GM23338 (cell line): Measurements from ENCODE around the gene TFB1M.
A peak's percentile ranks its signal among the peaks of the same experiment; 100 is the strongest.

Experiments
- CTCF ChIP-seq, 2 experiments: fragments of 200-600 bp in 1 of 2; sonication (generic) in 1 of 2; conservative IDR thresholded peaks; 2 replicates each; pipeline versions ENCODE4 v1.5.1 to v1.6.1; 2016 to 2017; ENCODE audit warnings: antibody characterized with exemption in 2 of 2, low read depth in 2 of 2, mild to moderate bottlenecking in 2 of 2, moderate library complexity in 1 of 2
- EZH2 ChIP-seq: fragments of 200-600 bp; sonication (generic); IDR thresholded peaks from one replicate; pipeline ENCODE4 v1.8.0; 2017; ENCODE audit warnings: antibody characterized with exemption, mild to moderate bottlenecking, low read depth; ENCODE audit not compliant: unreplicated experiment
- TF ChIP-seq, protein P1 (sequence below): IDR thresholded peaks from one replicate; pipeline ENCODE4 v1.6.1; 2018; ENCODE audit warnings: antibody characterized with exemption; ENCODE audit not compliant: unreplicated experiment

DNA sequence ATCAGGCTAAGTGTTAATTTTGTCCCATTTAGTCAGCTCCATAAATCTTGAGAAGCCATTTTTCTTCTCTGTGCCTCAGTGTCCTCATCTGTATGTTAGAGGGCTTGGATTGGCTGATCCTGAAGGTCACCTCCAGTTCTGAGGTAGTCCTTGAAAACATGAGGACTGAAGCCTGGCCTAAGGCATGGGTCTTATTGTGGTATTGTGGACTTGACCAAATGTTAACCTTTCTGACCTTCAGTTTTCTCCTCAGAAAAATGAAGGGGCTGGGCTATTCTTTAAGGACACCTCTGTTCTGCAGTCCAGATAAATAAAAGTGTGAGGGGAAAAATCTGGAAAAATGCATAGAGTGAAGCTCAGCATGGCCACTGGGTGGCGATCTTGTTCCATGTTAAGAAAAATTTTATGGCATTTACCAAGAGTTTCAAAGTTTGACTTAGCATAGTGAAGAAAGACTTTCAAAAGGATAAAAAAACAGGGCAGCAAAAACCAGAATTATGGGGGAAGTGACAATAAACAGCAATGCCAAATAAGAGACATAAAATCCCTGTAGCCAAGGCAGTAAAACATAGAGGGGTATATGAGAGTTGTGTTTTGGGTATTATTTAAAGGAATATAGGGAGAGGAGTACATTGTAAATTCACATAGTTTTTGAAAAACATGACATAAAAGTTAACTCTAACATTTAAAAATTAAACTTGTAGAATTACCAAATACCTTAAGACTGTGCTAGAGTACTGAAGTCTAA lies 13.2 kb upstream of the TFB1M start:
- TF ChIP-seq CTCF (conservative IDR thresholded peaks at IDR 0.05; ENCODE audit: low read depth in 2 of 2) (peak; percentile 82 to 90), EZH2 (no peak)
- TF ChIP-seq, protein P1, sequence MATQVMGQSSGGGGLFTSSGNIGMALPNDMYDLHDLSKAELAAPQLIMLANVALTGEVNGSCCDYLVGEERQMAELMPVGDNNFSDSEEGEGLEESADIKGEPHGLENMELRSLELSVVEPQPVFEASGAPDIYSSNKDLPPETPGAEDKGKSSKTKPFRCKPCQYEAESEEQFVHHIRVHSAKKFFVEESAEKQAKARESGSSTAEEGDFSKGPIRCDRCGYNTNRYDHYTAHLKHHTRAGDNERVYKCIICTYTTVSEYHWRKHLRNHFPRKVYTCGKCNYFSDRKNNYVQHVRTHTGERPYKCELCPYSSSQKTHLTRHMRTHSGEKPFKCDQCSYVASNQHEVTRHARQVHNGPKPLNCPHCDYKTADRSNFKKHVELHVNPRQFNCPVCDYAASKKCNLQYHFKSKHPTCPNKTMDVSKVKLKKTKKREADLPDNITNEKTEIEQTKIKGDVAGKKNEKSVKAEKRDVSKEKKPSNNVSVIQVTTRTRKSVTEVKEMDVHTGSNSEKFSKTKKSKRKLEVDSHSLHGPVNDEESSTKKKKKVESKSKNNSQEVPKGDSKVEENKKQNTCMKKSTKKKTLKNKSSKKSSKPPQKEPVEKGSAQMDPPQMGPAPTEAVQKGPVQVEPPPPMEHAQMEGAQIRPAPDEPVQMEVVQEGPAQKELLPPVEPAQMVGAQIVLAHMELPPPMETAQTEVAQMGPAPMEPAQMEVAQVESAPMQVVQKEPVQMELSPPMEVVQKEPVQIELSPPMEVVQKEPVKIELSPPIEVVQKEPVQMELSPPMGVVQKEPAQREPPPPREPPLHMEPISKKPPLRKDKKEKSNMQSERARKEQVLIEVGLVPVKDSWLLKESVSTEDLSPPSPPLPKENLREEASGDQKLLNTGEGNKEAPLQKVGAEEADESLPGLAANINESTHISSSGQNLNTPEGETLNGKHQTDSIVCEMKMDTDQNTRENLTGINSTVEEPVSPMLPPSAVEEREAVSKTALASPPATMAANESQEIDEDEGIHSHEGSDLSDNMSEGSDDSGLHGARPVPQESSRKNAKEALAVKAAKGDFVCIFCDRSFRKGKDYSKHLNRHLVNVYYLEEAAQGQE, result no peak
